AG09309 (cell line): ENCODE measurements around the gene DEPDC7.

Experiments used
- DNase-seq: peaks from one replicate; pipeline ENCODE4 v3.0.0-alpha.2; 2010; ENCODE audit warnings: low read depth
- H3K4me3 ChIP-seq: 2 replicates; pipeline ENCODE4 v1.5.1; 2011; ENCODE audit warnings: mild to moderate bottlenecking, low read depth, low read length, moderate library complexity; ENCODE audit not compliant: control insufficient read depth
- CTCF ChIP-seq: IDR thresholded peaks from 2 replicates; pipeline ENCODE4 v1.5.1; 2011; ENCODE audit warnings: mild to moderate bottlenecking, low read depth, low read length, inconsistent platforms; ENCODE audit not compliant: insufficient read depth, control insufficient read depth; ENCODE audit errors: missing control alignments

The DEPDC7 gene

GRCh38 chr11:33017965-33018364 is 2.3 kb downstream of the DEPDC7 start:
- H3K4me3 ChIP-seq = no peak overlapping the region
- TF ChIP-seq CTCF = no peak
- DNase-seq = no peak

DNA sequence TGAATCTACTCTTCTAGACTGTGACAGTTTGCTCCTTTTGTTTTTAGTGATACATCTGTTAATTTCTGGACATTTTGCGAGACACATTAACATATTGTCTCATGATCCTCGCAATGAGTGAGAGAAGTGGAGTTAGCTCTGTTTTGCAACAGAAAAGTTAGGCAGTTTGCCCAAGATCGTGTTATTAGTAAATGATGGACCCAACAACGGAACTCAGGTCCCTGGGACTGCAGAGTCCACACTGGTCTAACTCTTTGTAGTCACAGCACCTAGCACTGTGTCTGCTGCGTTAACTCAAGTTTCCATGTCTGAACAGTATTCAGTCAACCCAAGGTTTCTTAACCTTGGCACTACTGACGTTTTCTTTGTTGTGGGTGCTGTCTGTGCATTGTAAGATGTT is 3.2 kb downstream of the DEPDC7 start:
- H3K4me3 ChIP-seq = no peak overlapping the region
- no peak for TF ChIP-seq CTCF
- no peak for DNase-seq

GRCh38 chr11:33021501-33021900 is 5.8 kb downstream of the DEPDC7 start:
- TF ChIP-seq CTCF = no peak
- DNase-seq = no peak
- H3K4me3 ChIP-seq = no peak overlapping the region

DNA sequence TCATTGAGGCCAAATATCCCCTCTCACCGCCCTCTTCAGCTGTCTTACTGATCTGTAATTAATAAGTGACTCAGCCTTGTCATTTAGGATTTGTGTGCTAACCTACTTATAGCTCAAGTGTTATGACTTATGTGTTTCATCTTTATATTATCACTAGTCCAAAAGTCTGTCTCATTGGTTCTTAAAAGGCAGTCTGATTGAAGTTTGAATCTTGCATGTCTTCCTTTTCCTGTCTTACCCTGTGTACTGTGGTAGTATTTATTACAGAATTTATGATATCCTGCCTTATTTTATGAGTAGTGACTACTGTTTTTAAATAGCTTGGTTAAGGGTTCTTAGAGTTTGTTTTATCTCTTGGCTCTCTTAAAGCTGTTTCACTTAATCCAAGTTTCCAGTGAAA is 6.3 kb downstream of the DEPDC7 start:
- no peak for DNase-seq
- no peak overlapping the region for H3K4me3 ChIP-seq
- no peak for TF ChIP-seq CTCF

DNA sequence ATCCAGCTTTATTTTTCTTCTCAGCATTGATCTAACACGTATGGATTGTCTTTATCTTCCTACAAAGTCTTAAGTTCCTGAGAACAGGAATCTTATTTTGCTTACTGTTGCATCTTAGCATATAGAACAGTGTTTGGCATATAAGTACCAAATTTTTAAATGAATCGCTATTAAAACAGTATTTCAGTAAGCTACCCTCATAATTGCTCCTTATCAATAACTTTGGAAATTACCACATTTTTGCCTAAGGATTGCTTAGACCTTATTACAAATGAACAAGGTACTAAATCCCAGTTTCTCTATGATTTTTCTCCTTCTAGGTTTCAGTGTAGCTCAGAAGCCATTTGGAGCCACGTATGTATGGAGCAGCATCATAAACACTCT is 9.7 kb downstream of the DEPDC7 start:
- no peak overlapping the region for H3K4me3 ChIP-seq
- no peak for DNase-seq
- no peak for TF ChIP-seq CTCF

GRCh38 chr11:33027233-33027632 is 11.6 kb downstream of the DEPDC7 start:
- TF ChIP-seq CTCF = no peak
- H3K4me3 ChIP-seq = no peak overlapping the region
- no peak for DNase-seq

GRCh38 chr11:33027846-33028536 is 12.3 kb downstream of the DEPDC7 start:
- no peak for TF ChIP-seq CTCF
- DNase-seq = no peak
- no peak overlapping the region for H3K4me3 ChIP-seq
